Measurements from ENCODE around the gene HCN3.
"Not testable (repeated sequence)": the region's sequence is repeated elsewhere in the genome, so short reads cannot be mapped to it uniquely, and the experiment has no call there.

HCN3 gene

GRCh38 chr1:155278689-155279160 lies 1.5 kb downstream of the HCN3 start:
- FAIRE-seq (no peak), DNase-seq (ENCODE audit: extremely low spot score, insufficient read length, low read depth) (no peak)

DNA sequence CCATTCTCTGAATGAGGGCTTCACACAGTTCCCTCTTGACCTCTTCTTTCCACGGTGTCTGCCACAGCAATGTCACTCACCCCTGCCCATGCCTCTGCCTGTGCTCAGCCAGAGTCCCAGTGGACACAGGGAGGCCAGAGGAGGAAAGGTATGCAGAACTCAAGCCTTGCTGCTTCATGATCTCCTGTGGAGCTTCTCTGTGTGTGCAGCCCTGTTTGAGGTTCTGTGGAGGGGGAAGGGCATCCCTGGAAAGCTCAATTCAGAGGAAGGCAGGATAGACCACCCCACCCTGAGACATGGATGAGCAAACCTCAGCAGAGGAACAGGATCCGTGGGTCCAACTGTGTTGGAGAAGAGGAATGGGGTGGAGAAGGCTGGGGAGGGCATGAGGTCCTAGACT lies 2.0 kb downstream of the HCN3 start:
- FAIRE-seq (no peak), DNase-seq (ENCODE audit: extremely low spot score, insufficient read length, low read depth) (no peak)

- FAIRE-seq: no peak
- no peak for DNase-seq (ENCODE audit: extremely low spot score, insufficient read length, low read depth)
Observed at GRCh38 chr1:155282488-155283091, 5.3 kb downstream of the HCN3 start.

DNA sequence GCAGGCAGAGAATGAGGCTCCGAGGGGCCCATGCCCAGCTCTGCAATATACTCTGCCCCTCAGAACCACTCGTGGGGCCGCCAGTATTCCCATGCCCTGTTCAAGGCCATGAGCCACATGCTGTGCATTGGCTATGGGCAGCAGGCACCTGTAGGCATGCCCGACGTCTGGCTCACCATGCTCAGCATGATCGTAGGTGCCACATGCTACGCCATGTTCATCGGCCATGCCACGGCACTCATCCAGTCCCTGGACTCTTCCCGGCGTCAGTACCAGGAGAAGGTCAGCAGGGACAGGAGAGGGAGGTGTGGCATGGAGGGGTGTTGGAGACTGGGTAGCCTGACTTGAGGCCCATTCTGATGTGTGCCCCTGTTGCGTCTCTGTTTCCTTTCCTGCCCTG lies 7.2 kb downstream of the HCN3 start:
- no peak for DNase-seq (ENCODE audit: extremely low spot score, insufficient read length, low read depth)
- FAIRE-seq: no peak

- FAIRE-seq (no peak), DNase-seq (ENCODE audit: extremely low spot score, insufficient read length, low read depth) (no peak)
Observed at GRCh38 chr1:155285063-155285462, 7.8 kb downstream of the HCN3 start.

- no peak for FAIRE-seq
- DNase-seq (ENCODE audit: extremely low spot score, insufficient read length, low read depth): no peak
Observed at GRCh38 chr1:155285631-155286044, 8.4 kb downstream of the HCN3 start.

GRCh38 chr1:155286544-155286943 lies 9.3 kb downstream of the HCN3 start:
- DNase-seq (ENCODE audit: extremely low spot score, insufficient read length, low read depth): no peak
- FAIRE-seq: no peak

DNA sequence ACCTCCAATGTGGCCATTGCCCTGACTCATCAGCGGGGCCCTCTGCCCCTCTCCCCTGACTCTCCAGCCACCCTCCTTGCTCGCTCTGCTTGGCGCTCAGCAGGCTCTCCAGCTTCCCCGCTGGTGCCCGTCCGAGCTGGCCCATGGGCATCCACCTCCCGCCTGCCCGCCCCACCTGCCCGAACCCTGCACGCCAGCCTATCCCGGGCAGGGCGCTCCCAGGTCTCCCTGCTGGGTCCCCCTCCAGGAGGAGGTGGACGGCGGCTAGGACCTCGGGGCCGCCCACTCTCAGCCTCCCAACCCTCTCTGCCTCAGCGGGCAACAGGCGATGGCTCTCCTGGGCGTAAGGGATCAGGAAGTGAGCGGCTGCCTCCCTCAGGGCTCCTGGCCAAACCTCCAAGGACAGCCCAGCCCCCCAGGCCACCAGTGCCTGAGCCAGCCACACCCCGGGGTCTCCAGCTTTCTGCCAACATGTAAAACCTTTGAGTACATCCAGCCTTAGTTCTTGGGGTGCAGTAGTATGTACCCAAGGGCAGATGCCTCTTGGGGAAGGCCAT lies 10.8 kb downstream of the HCN3 start:
- no peak for DNase-seq (ENCODE audit: extremely low spot score, insufficient read length, low read depth)
- no peak for FAIRE-seq

- not testable (repeated sequence) for DNase-seq (ENCODE audit: extremely low spot score, insufficient read length, low read depth); FAIRE-seq
Observed at GRCh38 chr1:155291006-155291405, 13.7 kb downstream of the HCN3 start.

DNA sequence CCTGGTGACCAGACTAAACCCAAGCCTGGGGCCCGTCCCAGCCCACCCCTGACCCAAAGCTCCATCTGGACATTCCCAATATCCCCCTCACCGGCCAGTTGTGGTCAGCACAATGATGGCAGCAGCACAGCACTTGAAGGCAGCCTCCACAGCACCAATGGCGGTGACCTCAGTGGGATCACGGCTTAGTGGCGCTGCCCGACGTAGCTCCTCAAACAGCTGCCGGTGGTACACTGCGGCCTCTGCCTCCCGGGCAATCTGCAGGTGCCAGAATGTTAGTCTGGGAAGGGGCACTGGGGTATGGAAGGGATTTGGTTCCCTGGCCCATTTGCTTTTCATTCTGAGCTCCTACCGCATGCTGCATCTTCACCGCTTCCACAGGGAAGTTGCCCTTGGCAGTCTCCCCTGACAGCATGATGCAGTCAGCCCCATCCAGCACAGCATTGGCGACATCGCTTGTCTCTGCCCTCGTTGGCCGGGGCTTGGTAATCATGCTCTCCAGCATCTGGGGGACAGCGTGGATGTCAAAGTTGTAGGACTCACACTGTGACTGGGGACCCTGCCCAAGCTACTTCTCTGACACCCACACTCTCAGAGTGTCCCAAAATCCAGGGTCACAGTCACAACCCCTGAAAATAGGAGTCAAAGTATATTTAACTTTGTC lies 16.0 kb downstream of the HCN3 start:
- DNase-seq (ENCODE audit: extremely low spot score, insufficient read length, low read depth): no peak
- no peak for FAIRE-seq

DNA sequence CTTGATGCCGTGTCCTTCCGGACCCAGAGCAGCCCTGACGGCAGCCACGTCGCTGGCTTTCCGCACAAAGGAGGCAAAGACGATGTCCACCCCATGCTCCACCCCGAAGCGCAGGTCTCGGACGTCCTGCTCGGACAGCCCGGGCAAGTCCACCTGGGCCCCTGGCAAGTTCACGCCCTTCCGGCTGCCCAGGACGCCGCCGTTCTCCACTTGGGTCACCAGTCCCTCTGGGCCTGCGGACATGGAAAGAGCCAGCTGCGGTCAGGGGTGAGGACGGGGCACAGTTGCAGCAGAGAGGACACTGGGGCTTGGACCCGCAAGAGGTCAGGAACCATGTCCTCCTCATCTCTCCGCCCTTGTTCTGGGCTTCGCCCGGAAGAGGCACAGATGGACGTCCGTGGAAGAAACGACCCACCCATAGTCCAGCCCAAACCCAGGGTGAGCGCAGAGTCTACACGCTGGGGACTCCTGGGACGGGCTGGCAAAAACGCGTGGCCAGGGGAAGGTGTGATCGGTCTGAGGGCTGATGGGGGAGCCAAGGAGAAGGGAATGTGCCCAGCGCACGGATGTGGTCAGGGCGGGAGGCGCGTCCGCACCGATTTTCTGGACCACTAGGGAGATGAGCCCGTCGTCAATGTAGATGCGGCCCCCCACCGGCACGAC lies 17.4 kb downstream of the HCN3 start:
- FAIRE-seq (no peak), DNase-seq (ENCODE audit: extremely low spot score, insufficient read length, low read depth) (no peak)

DNA sequence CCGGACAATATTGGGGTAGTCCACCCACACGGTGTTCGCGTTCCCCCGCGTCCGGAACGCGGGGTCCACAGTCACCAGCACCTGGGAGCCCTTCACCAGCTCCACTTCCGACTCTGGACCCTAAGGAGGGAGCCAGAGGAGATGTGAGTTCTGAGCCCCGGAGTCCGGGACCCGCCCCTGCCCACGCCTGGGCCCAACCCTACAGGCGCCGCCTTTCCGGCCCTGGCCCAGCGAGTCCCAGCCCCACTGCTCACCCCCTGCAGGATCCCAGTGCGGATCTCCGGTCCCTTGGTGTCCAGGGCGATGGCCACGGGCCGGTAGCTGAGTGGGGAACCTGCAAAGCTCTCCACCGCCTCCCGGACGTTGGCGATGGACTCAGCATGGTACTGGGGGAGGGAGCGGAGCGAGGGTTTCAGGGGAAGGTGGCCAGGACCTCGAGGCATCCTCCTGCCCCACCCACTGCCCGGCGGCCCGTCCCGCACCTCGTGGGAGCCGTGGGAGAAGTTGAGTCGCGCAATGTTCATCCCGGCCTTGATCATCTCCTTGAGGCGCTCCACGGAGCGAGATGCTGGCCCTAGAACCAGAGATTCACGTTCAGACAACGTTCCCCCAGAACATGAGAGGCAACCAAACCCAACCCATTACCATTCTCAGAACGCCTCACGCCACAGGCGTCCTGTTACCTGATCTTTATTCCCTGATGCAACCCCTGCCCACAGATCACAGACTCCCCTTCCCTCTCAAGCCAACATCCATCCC lies 18.1 kb downstream of the HCN3 start:
- DNase-seq (ENCODE audit: extremely low spot score, insufficient read length, low read depth): no peak
- FAIRE-seq: no peak

GRCh38 chr1:155295942-155296267 lies 18.6 kb downstream of the HCN3 start:
- FAIRE-seq (no peak), DNase-seq (ENCODE audit: extremely low spot score, insufficient read length, low read depth) (no peak)

DNA sequence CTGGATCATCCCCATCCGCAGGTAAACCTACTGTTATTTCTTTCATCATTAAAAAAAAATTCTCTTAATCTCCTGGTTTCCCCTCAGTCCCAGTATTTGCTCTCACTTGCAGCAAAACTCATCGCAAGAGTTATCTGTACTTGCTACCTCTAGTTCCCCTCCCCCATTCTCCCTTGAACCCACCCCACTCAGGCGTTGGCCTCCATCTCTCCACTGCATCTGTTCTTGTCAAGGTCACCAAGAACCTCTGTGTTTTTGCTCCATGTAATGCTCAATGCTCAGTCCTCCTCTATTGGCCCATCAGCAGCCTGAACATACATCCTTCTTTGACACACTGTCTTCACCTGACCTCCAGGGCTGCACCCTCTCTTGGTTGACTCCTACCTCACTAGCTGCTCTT lies 19.4 kb downstream of the HCN3 start:
- no peak for FAIRE-seq
- DNase-seq (ENCODE audit: extremely low spot score, insufficient read length, low read depth): no peak

DNA sequence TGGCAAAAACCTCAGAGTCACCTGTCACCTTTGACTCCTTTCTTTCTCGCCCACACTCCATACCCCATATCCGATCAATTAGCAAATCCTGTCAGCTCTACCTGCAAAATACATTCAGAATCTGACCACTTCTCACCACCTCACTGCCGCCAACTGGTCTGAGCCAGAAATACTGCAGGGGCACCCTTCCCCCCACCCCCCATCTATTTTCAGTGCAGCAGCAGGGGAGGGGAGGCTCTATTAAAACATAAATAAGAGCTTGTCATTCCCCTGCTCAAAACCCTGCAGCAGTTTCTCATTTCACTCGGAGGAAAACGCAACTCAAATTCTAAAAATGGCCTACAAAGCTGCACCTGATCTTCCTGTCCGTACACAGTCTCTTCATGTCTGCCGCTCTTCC lies 20.1 kb downstream of the HCN3 start:
- FAIRE-seq: peak; percentile 12

GRCh38 chr1:155300024-155300423 lies 22.8 kb downstream of the HCN3 start:
- FAIRE-seq (no peak), DNase-seq (ENCODE audit: extremely low spot score, insufficient read length, low read depth) (no peak)

More for the DNA sequence above, 20.1 kb downstream of the HCN3 start:
- DNase-seq (ENCODE audit: extremely low spot score, insufficient read length, low read depth): no peak

DNA sequence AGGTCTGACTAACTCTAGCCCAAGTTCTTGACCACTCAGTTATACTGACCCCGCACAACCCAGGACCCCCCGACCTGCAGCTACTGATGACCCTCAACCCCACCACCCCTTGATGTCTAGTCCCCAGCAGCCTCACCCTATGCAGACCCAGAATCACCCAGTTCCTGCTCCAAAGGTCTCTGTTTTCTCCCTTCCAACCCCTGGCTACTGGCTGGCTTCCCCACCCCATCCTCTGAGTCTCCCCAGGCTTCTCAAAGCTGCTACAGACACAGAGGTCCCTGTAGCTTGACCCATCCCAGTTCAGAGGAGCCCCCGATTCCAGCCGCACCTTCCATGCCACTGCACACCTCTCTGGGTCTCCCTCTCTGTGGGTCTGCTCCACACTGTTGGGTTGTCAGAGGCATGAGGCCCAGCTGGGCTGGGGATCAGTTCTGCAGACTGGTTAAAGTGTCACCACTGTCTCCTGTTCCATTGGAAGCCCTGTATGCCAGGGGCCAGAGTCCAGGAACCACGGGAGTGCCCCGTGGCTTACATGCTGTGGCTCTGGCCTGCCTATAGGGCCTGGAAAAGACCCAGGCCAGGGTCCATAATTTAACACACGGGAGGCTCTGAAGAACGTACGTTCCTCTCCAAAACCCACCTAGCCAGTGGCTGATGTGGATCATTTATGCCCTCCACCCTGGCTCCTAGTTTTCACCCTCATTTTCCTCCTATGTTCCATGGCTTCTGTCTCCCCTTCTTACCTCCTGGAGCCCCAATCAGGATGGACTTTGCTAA lies 23.5 kb downstream of the HCN3 start:
- FAIRE-seq (no peak), DNase-seq (ENCODE audit: extremely low spot score, insufficient read length, low read depth) (no peak)

DNA sequence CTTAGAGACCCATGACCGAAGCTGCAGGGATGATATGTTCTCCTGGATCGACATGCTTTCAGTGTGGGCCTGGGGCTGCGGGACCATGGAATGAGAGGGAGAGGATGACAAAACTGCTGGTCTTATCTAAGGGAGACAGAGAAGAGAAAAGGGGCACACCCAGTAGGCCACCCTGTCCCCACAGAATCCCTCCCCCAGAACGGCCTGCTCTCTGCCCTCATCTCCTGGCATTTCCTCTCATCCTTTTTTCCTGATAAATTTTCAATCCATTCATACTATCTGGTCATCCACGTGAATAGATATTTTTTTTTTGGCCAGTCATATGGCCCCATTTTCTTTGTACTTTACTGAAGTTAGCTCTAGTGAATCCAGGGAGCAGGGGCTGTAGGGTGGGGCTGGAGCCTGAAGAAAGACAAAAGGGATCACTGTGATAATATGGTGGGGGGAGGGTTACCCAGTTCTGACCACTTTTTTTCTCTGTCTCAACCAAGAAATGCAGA lies 24.1 kb downstream of the HCN3 start, which contains the start of gene PKLR:
TSS of gene PKLR (minus strand) at position 97 of the 500 bp plus-strand sequence. CDS start at position 54, 43 bp downstream.
- FAIRE-seq (no peak), DNase-seq (ENCODE audit: extremely low spot score, insufficient read length, low read depth) (no peak)

DNA sequence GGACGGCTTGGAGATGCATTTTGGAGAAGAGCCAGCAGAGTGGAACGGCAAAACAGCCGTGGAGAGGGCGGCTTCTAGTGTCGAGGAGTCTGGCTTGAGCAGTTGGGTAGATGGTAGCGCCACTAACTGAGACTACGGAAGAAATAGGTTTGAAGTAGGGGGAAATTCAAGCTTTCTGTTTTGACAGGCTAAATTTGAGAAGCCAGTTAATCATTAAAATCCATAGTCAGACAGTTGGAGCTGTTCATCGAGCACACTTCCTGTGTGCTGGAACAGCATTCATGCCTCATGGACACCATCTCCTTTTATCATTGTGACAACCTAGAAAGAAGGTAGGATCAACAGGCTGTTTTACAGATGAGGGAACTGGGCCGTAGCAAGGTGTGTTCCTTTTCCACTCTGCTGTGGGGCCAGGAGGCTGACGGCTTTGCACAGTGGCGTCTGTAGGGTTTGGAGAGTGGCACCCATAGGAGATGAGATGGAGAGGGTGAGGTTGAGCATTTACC lies 27.3 kb downstream of the HCN3 start:
- peak; percentile 88 for FAIRE-seq
- DNase-seq (ENCODE audit: extremely low spot score, insufficient read length, low read depth): peak; percentile 42

Measured in GM18507 (cell line).